ENCODE measurements around the gene CEP128. TPM values are rescaled to one million over a fixed set of nuclear protein-coding genes. Genes with fewer than 3 reads are reported as not detected.

Gene CEP128
- total and polyA plus RNA-seq, 7 donors, result 0.79 to 2.3 (median 1.8) TPM

DNA sequence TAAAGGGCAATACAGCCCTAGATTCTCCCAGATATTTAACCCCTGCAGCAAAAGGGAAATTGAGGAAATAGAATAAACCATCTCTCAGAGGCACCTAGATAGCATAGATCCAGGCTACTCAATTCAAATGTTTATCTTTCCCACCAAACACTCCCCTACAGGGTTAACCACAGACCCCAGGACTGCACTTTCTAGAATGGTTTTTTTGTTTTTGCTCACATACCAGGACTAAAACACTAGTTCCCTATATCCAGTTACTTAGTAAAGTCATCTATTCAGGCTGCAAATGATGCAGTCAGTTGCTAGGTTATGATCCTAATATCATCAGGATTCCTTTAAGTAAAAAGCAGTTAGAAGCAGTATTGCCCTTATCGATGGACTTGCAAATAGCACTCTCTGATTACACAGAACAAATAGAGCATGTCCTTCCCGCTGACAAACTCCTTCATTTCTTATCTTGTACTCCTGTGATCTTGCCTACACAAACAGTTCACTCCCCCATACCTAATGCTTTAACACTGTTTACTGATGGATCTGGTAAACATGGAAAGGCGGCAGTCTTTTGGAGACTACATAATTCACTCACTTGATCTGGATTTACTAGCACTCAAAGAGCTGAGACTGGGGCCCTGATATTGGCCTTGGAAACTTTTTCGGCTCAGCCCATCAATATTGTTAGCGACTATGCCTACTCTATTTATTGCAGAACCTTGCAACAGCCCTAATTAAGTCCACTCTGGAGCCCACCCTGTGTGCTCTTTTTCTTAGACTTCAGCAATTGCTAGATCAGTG, 473.0 kb downstream of the CEP128 start:
- intact Hi-C loops (cut with DNase I), result no loop called here
- DNase-seq (no peak), ATAC-seq (no peak)
- Histone ChIP-seq H3K4me3 (no peak overlapping the region), H3K9me3 (peaks cover 4% of the 10 kb centered on the region), H3K27ac (no peak overlapping the region), H3K36me3 (ENCODE audit: insufficient read depth in 1 of 2, low read depth in 1 of 2) (peaks cover 4 to 7% of the 10 kb centered on the region in 2 donors), H3K4me1 (no peaks in the 10 kb centered on the region), H3K27me3 (ENCODE audit: insufficient read depth in 3 of 3, low read length in 2 of 3) (no peaks in the 10 kb centered on the region)
- TF ChIP-seq, protein P1, sequence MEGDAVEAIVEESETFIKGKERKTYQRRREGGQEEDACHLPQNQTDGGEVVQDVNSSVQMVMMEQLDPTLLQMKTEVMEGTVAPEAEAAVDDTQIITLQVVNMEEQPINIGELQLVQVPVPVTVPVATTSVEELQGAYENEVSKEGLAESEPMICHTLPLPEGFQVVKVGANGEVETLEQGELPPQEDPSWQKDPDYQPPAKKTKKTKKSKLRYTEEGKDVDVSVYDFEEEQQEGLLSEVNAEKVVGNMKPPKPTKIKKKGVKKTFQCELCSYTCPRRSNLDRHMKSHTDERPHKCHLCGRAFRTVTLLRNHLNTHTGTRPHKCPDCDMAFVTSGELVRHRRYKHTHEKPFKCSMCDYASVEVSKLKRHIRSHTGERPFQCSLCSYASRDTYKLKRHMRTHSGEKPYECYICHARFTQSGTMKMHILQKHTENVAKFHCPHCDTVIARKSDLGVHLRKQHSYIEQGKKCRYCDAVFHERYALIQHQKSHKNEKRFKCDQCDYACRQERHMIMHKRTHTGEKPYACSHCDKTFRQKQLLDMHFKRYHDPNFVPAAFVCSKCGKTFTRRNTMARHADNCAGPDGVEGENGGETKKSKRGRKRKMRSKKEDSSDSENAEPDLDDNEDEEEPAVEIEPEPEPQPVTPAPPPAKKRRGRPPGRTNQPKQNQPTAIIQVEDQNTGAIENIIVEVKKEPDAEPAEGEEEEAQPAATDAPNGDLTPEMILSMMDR (IDR thresholded peaks at IDR 0.05), result no peak
- 76 to 80% (median 77%) methylated on average over 5 of the region's 5 CpGs for WGBS, 3 donors

DNA sequence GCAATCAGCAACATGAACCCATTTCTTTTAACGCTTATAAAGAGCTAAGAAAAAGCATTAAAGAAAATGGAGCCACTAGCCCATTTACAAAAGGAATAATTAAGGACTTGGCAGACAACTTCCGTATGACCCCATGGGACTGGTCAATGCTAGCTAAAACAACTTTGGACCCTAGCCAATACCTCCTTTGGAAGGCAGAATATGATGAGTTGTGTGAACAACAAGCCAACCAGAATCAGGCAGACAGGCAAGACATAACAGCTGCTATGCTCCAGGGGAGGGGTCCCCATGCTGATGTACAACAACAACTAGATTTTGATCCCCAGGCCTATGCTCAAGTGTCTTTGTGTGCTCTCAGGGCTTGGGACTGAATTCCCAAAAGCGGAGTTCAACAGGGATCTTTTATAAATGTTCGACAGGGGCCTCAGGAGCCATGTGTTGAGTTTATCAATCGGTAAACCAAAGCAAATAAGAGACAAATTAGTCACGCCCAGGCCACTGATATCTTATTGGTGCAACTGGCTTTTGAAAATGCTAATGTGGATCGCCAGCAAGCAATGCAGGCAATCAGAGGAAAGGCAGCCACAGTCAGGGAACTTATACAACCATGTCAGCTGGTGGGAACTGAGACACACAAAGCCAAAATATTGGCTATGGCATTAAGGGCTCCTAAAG, 475.9 kb downstream of the CEP128 start:
- Histone ChIP-seq H3K9me3 (no peaks in the 10 kb centered on the region), H3K27me3 (ENCODE audit: insufficient read depth in 3 of 3, low read length in 2 of 3) (no peaks in the 10 kb centered on the region), H3K4me1 (no peaks in the 10 kb centered on the region), H3K27ac (no peak overlapping the region), H3K4me3 (no peak overlapping the region), H3K36me3 (ENCODE audit: insufficient read depth in 1 of 2, low read depth in 1 of 2) (peaks cover 0 to 4% of the 10 kb centered on the region in 2 donors)
- DNase-seq (no peak), ATAC-seq (no peak)
- intact Hi-C loops (cut with DNase I), result no loop called here
- TF ChIP-seq, protein P1 (IDR thresholded peaks at IDR 0.05), result no peak
- WGBS, 3 donors, result 76 to 82% (median 80%) methylated on average over 7 of the region's 7 CpGs

DNA sequence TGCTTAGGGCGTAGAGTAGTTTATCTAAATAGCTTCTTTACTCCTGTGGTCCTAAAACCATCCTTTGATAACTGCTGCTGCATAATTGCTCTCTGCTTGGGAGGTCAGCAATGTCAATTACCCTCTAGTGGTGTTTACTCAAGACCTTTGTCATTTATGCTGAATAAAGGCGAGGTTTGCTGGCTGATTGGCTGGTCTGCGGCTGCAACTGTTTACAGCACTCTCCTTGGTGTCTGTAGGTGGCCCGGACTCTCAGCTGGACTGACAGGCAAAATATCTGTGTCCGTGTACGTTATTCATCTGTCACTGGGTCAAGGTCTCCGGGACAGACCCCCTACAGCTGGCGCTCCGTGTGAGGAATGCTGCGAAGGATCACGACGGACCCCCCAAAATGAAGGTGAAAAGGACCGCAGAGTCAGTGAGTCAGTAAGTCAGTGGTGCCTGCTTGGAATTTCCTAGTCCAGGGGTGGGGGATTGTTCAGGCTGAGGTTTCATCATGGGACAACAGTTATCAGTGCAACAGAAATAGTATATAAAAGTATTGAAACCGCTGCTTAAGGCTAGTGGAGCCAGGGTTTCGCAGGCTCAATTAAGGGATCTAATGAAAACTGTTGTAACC, 476.9 kb downstream of the CEP128 start:
- 88 to 93% (median 89%) methylated on average over 15 of the region's 15 CpGs for WGBS, 3 donors
- no peak overlapping the region for H3K4me3 ChIP-seq
- H3K4me1 ChIP-seq, result no peaks in the 10 kb centered on the region
- TF ChIP-seq, protein P1 (IDR thresholded peaks at IDR 0.05), result no peak
- H3K9me3 ChIP-seq, result no peaks in the 10 kb centered on the region
- DNase-seq (no peak), ATAC-seq (no peak)
- H3K27me3 ChIP-seq (ENCODE audit: insufficient read depth in 3 of 3, low read length in 2 of 3), result no peaks in the 10 kb centered on the region
- intact Hi-C loops (cut with DNase I), result no loop called here
- H3K36me3 ChIP-seq (ENCODE audit: insufficient read depth in 1 of 2, low read depth in 1 of 2), result peaks cover 0 to 4% of the 10 kb centered on the region in 2 donors
- no peak overlapping the region for H3K27ac ChIP-seq

DNA sequence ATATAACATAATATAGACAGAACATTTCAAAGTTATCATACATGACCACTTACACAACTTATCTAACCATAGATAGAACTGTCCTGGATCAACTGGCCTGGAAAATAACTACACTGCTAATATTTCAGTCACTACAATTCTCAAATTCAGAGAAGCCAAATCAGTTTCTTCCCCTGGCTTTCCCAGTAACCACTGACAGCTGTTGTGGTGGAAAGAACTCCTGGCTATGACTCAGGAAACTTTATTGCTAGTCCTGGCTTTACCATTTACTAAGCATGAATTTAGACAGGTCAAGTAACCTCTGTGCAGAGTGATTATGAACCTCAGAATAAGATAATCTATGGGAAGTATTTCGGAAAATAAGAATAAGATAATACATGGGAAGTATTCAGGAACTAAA, 485.3 kb downstream of the CEP128 start:
- no peaks in the 10 kb centered on the region for H3K4me1 ChIP-seq
- H3K27ac ChIP-seq, result peak overlapping the region; percentile 67
- TF ChIP-seq, protein P1 (IDR thresholded peaks at IDR 0.05), result no peak
- DNase-seq, result no peak
- peak overlapping the region; percentile 60 for H3K4me3 ChIP-seq
- no peaks in the 10 kb centered on the region for H3K9me3 ChIP-seq
- no peaks in the 10 kb centered on the region for H3K27me3 ChIP-seq (ENCODE audit: insufficient read depth in 3 of 3, low read length in 2 of 3)
- intact Hi-C loops (cut with DNase I), result no loop called here
- peak; percentile 61 to 81 (median 73) for ATAC-seq
- WGBS, 3 donors, result 30 to 52% (median 35%) methylated on average over 1 of the region's 1 CpG
- no peaks in the 10 kb centered on the region for H3K36me3 ChIP-seq (ENCODE audit: insufficient read depth in 1 of 2, low read depth in 1 of 2)

Measured in psoas muscle (tissue), 8 donors.